OCI-LY7 (cell line): ENCODE measurements around the gene ZNF235. TPM values are rescaled to one million over a fixed set of nuclear protein-coding genes. Genes with fewer than 3 reads are reported as not detected.

Experiments used
- BruUV-seq: library from RNA; stranded (reverse); fragments of 400-500 nt; replicated peaks from 2 replicates; lab custom pipeline; 2021; lab: Mats Ljungman, UMichigan
- CTCF ChIA-PET: fragments of 300-600 bp; sonication (Branson Sonifier 250); formaldehyde crosslinking; loops from one replicate; lab custom pipeline; 2022; ENCODE audit warnings: antibody characterized with exemption; ENCODE audit not compliant: unreplicated experiment; lab: Charles Lee
- POLR2A ChIA-PET: fragments of 300-600 bp; sonication (Branson Sonifier 250); formaldehyde crosslinking; loops from one replicate; lab custom pipeline; 2022; ENCODE audit warnings: antibody characterized with exemption; lab: Charles Lee
- DNase-seq: peaks from one replicate; pipeline ENCODE4 v3.0.0-alpha.2; 2015; ENCODE audit warnings: low spot score
- H2AFZ ChIP-seq: fragments of 200-600 bp; sonication (generic), shearing (Covaris generic); 2 replicates; pipeline ENCODE4 v1.6.1; 2014; ENCODE audit warnings: mild to moderate bottlenecking, antibody characterized with exemption, low read length, moderate library complexity
- H3K27ac ChIP-seq: fragments of 200-600 bp; sonication (generic); 2 replicates; pipeline ENCODE4 v1.5.1; 2014; ENCODE audit warnings: mixed run types, low read depth, mild to moderate bottlenecking, moderate library complexity, low read length, inconsistent platforms; ENCODE audit not compliant: poor library complexity, severe bottlenecking
- H3K36me3 ChIP-seq: fragments of 200-600 bp; sonication (generic); 2 replicates; pipeline ENCODE4 v1.6.1; 2014; ENCODE audit warnings: mild to moderate bottlenecking, antibody characterized with exemption, low read length, moderate library complexity, mixed read lengths; ENCODE audit not compliant: insufficient read depth
- H3K4me1 ChIP-seq: fragments of 200-600 bp; sonication (generic); 2 replicates; pipeline ENCODE4 v1.5.1; 2014; ENCODE audit warnings: mild to moderate bottlenecking, low read length; ENCODE audit not compliant: insufficient read depth, poor library complexity, severe bottlenecking
- H3K4me2 ChIP-seq: fragments of 200-600 bp; sonication (generic); 2 replicates; pipeline ENCODE4 v1.6.1; 2014; ENCODE audit warnings: mild to moderate bottlenecking, low read length
- H3K4me3 ChIP-seq: fragments of 200-600 bp; sonication (generic); 2 replicates; pipeline ENCODE4 v1.5.1; 2014; ENCODE audit warnings: mild to moderate bottlenecking, low read depth, low read length; ENCODE audit not compliant: poor library complexity, severe bottlenecking
- H3K79me2 ChIP-seq: fragments of 200-600 bp; sonication (generic); 2 replicates; pipeline ENCODE4 v1.6.1; 2016; ENCODE audit warnings: low read depth, mild to moderate bottlenecking, low read length, moderate library complexity, mixed read lengths; ENCODE audit not compliant: insufficient read depth
- H3K9me2 ChIP-seq: fragments of 200-600 bp; sonication (generic); 2 replicates; pipeline ENCODE4 v1.6.1; 2016; ENCODE audit warnings: mild to moderate bottlenecking, low read length, mixed read lengths; ENCODE audit not compliant: insufficient read depth
- H3K9me3 ChIP-seq: fragments of 200-600 bp; sonication (generic); 2 replicates; pipeline ENCODE4 v1.6.1; 2014; ENCODE audit warnings: mild to moderate bottlenecking, mixed run types, low read length, mixed read lengths
- H4K20me1 ChIP-seq: fragments of 200-600 bp; sonication (generic); 2 replicates; pipeline ENCODE4 v1.6.1; 2014; ENCODE audit warnings: mild to moderate bottlenecking, antibody characterized with exemption, low read length, moderate library complexity, mixed read lengths; ENCODE audit not compliant: insufficient read depth
- EZH2phosphoT487 ChIP-seq: fragments of 200-600 bp; sonication (generic); IDR thresholded peaks from 2 replicates; pipeline ENCODE4 v1.6.1; 2018; ENCODE audit warnings: low read depth, borderline replicate concordance, mild to moderate bottlenecking, mixed run types, antibody characterized with exemption, low read length, moderate library complexity, mixed read lengths
- intact Hi-C: fragments of 100-400 bp; cut with micrococcal nuclease; formaldehyde crosslinking; loops from one replicate; pipeline ENCODE4 v1.10.0; 2022; ENCODE audit not compliant: unreplicated experiment
- total RNA-seq, 2 experiments: library from RNA; depleted of rRNA in 1 of 2; stranded (reverse); fragments of >200 nt in 1 of 2; shearing (Covaris generic) in 1 of 2; gene quantifications; 2 replicates each; pipeline ENCODE4 v1.2.3, GENCODE V29; 2014 to 2022
- TF ChIP-seq, protein P1 (sequence below): fragments of 200-600 bp; sonication (generic); conservative IDR thresholded peaks from 2 replicates; pipeline ENCODE4 v1.5.1; 2014; ENCODE audit warnings: mild to moderate bottlenecking, antibody characterized with exemption, low read length, moderate library complexity, mixed read lengths

Gene ZNF235
- total RNA-seq, 2 experiments from 2014 or later = 7.4 to 7.7 TPM

- no peaks in the 10 kb centered on the region for H3K9me3 ChIP-seq
- no TSS peak for BruUV-seq
- no peaks in the 10 kb centered on the region for H4K20me1 ChIP-seq
- no peak overlapping the region for H3K4me3 ChIP-seq
- no peaks in the 10 kb centered on the region for H3K9me2 ChIP-seq
- H3K79me2 ChIP-seq = no peaks in the 10 kb centered on the region
- H2AFZ ChIP-seq = no peak overlapping the region
- no peak overlapping the region for H3K4me2 ChIP-seq
- TF ChIP-seq, protein P1, sequence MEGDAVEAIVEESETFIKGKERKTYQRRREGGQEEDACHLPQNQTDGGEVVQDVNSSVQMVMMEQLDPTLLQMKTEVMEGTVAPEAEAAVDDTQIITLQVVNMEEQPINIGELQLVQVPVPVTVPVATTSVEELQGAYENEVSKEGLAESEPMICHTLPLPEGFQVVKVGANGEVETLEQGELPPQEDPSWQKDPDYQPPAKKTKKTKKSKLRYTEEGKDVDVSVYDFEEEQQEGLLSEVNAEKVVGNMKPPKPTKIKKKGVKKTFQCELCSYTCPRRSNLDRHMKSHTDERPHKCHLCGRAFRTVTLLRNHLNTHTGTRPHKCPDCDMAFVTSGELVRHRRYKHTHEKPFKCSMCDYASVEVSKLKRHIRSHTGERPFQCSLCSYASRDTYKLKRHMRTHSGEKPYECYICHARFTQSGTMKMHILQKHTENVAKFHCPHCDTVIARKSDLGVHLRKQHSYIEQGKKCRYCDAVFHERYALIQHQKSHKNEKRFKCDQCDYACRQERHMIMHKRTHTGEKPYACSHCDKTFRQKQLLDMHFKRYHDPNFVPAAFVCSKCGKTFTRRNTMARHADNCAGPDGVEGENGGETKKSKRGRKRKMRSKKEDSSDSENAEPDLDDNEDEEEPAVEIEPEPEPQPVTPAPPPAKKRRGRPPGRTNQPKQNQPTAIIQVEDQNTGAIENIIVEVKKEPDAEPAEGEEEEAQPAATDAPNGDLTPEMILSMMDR = no peak
- TF ChIP-seq EZH2phosphoT487 = no peak
- intact Hi-C loops = no loop called here
- DNase-seq = no peak
- H3K27ac ChIP-seq = no peak overlapping the region
- H3K4me1 ChIP-seq = no peaks in the 10 kb centered on the region
- POLR2A ChIA-PET = no interaction called here
- CTCF ChIA-PET = no interaction called here
- no peaks in the 10 kb centered on the region for H3K36me3 ChIP-seq
These were observed 27.5 kb downstream of the ZNF235 start for GRCh38 chr19:44277331-44277730.

DNA sequence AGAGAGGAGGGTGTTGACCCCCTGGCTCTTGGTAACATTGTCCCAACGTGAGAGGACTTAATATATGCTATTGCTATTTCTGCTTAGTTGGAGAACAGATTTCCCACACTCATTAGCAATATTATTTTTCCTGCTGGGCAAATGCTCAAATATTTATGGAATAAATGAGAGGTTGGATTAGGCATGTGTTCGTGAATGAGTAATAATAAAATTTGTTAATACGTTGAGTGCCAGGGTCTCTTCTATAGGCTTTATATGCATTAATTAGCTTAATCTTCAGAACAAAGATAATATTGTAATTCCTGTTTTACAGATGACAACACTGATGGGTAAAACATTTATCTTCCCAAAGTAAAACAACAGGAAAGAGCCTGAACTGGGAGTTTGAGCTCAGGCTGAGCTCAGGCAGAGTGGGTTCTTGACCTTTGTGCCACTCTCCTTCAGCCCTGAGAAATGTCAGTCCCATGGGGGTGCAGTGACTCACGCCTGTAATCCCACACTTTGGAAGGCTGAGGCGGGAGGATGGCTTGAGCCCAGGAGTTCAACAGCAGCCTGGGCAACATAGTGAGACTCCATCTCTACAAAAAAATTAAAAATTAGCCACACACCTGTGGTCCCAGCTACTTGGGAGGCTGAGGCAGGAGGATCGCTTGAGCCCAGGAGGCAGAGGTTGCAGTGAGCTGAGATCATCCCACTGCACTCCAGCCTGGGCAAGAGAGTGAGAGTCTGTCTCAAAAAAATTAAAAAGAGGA is 44.0 kb downstream of the ZNF235 start:
- Histone ChIP-seq H3K4me3 (no peak overlapping the region), H4K20me1 (no peaks in the 10 kb centered on the region), H3K4me1 (no peaks in the 10 kb centered on the region), H3K79me2 (no peaks in the 10 kb centered on the region), H3K9me3 (no peaks in the 10 kb centered on the region), H2AFZ (no peak overlapping the region), H3K4me2 (no peak overlapping the region), H3K9me2 (no peaks in the 10 kb centered on the region), H3K36me3 (no peaks in the 10 kb centered on the region), H3K27ac (no peak overlapping the region)
- POLR2A ChIA-PET = no interaction called here
- BruUV-seq = no TSS peak
- DNase-seq = no peak
- intact Hi-C loops = no loop called here
- no peak for TF ChIP-seq EZH2phosphoT487
- TF ChIP-seq, protein P1 = no peak
- CTCF ChIA-PET = no interaction called here

GRCh38 chr19:44260343-44260681 is 44.5 kb downstream of the ZNF235 start:
- no peak for TF ChIP-seq EZH2phosphoT487
- TF ChIP-seq, protein P1 = no peak
- ChIA-PET POLR2A (no interaction called here), CTCF (no interaction called here)
- H3K4me2 ChIP-seq = no peak overlapping the region
- intact Hi-C loops = no loop called here
- no peaks in the 10 kb centered on the region for H3K9me3 ChIP-seq
- H3K4me3 ChIP-seq = no peak overlapping the region
- no TSS peak for BruUV-seq
- H2AFZ ChIP-seq = no peak overlapping the region
- no peaks in the 10 kb centered on the region for H3K4me1 ChIP-seq
- H4K20me1 ChIP-seq = no peaks in the 10 kb centered on the region
- DNase-seq = no peak
- no peaks in the 10 kb centered on the region for H3K36me3 ChIP-seq
- H3K27ac ChIP-seq = no peak overlapping the region
- no peaks in the 10 kb centered on the region for H3K9me2 ChIP-seq
- H3K79me2 ChIP-seq = no peaks in the 10 kb centered on the region
